NCI-H1417 treated with DMSO at 0.1 percent for 48 hours (cell line): ENCODE results near the gene SH3RF1.
A peak's percentile ranks its signal among the peaks of the same experiment; 100 is the strongest.
"Not testable (repeated sequence)": the region's sequence is repeated elsewhere in the genome, so short reads cannot be mapped to it uniquely, and the experiment has no call there.

Source experiments
- DNase-seq: peaks from one replicate; lab custom pipeline; 2025; lab: John Stamatoyannopoulos, UW

Gene SH3RF1

GRCh38 chr4:169200361-169201030 is 70.3 kb downstream of the SH3RF1 start:
- DNase-seq, result no peak

GRCh38 chr4:169199184-169199583 is 71.6 kb downstream of the SH3RF1 start:
- no peak for DNase-seq

DNA sequence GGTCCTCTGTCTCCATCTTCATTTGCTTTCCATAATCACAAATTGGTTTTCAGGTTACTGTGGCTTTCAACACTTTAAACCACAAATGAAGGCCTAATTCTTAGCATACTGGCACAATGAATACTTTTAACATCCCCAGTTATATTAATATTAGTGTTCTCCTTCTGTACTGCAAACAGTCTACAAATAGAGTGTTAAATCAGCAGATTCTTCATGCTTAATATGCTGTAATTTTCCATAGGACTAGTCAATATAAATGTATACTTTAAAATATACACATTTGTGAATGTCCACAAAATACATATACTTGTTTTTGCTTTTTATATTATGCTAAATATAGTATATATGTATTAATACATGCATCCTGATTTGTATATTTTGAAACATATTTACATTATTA is 72.6 kb downstream of the SH3RF1 start:
- DNase-seq, result no peak

DNA sequence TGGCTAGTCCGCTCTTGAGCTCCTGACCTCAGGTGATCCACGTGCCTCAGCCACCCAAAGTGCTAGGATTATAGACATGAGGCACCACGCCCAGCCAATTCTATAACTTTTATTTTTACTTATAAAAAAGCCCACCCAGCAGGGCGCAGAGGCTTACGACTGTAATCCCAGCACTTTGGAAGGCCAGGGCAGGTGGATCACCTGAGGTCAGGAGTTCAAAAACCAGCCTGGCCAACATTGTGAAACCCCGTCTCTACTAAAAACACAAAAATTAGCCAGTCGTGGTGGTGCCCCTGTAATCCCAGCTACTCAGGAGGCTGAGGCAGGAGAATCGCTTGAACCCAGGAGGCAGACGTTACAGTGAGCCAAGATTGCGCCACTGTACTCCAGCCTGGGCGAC is 73.5 kb downstream of the SH3RF1 start:
- not testable (repeated sequence) for DNase-seq

DNA sequence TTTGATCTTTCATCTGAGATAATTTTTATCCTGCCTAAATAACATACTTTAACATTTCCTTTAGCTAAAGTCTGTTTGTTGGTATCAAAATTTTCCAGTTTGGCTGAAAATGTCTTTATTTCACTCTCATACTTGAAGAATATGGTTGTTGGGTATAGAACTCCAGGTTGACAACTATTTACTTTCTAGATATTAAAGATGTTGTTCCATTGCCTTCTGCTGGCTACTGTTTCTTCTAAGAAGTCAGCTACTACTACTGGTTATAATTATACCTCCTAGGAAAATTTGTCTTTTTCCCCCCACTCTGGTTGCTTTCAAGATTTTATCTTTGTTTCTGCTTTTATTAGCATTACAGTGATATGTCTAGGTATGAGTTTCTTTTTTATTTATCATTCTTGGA is 75.7 kb downstream of the SH3RF1 start:
- no peak for DNase-seq

DNA sequence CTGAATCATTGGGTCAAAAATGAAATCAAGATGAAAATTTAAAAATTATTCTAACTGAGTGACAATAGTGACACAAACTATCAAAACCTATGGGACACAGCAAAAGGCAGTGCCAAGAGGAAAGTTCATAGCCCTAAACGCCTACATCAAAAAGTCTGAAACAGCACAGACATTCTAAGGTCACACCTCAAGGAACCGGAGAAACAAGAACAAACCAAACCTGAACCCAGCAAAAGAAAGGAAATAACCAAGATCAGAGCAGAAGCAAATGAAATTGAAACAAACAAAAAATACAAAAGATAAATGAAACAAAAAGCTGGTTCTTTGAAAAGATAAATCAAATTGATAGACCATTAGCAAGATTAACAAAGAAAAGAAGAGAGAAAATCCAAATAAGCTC is 80.8 kb downstream of the SH3RF1 start:
- DNase-seq, result not testable (repeated sequence)

DNA sequence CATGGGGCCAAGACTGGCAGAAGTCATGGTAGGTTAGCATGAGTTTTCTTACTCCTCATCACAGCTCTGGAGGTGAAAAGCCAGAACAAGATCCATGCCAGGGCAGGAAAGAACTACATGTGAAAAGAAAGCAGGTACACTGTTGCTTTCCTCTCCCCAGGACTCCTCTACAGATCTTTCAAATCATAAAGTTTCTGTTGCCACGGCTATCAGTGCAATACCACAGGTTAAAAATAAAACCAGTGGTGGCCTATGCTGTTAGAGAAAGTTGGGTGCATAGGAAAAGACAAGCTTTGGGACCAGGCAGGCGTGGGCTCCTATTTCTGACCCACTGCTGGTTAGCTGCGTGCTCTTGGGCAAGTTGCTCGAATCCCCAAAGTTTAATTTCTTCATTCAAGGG is 81.4 kb downstream of the SH3RF1 start:
- DNase-seq, result no peak

- no peak for DNase-seq
Measured at GRCh38 chr4:169188204-169188603, 82.6 kb downstream of the SH3RF1 start.

GRCh38 chr4:169185133-169185956 is 85.4 kb downstream of the SH3RF1 start:
- DNase-seq, result no peak

DNA sequence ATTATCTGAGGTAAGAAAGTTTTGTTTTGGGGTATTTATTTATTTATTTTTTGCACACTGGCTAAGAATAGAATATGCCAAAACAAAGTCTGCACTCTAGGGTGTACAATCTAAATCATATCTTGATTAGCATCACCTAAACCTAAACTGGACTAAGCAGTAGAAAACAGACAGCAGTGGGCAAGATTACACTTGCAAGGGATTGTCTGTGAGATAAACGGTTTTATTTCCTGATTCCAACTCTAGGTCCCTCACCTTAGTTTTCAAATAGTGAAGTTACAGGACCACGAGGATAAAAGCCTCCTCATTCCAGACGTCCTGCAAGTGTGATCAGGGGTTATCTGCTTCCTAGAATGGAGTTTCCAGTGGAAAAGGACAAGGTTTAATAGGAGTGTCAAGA is 86.1 kb downstream of the SH3RF1 start:
- DNase-seq, result no peak

DNA sequence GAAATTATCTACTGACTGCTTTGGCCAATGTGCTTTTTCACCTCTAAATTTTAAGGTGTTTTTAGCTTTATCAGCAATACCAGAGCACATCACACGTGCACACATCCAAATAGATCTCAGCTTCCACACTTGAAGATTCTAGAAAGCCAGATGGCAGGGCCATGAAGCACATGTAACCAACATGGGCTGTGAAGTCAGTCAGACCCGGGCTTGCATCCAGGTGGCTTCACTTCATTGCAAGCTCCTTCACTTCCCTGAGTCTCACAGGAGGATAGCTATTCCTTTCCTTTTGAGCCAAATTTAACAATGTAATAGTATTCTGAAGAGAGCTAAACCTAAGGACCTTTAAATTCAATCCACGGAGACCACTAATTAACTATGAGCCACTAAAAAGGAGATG is 86.5 kb downstream of the SH3RF1 start:
- DNase-seq, result no peak

- DNase-seq, result no peak
Measured at GRCh38 chr4:169183581-169183980, 87.2 kb downstream of the SH3RF1 start.

DNA sequence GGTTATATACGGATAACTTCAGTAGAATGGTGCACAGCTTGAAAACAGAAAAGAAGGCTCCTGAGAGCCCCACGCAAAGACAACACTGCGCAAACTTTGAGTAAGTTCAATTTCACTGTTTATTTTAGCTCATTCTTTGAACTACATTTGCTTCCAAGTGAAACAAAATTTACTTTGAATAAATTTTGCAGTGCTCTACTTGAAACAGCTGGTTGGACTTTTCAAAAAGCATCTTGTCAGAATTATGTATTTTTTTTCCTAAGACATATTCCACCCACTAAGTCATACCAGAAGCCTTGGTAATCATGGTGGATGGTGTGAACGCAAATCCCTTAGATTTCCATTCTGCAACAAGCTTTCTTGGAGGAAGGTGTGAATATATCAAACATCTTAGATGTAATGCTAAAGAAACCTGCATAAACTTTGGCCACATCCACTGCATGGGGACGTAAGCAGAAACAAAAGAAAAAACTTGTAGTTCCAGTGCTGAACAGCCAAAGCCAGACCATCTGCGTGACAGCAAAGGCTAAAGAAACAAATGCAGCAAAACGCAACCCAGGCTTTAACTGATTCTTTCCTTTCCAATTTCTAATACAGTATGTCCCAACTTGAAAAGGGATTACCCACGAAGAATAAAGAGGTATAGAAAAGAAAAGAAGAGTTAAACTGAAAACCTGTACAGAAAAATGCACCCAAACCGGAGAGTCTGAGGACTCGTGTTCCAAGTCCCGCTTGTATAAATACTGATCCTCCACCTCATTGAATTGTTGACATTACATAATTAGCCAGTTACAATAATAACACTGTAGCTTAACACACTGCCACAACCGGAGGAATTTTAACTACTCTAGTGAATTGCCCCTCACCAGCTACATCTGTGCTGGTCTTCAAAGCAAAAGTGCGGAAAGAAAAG is 90.9 kb downstream of the SH3RF1 start:
- peak; percentile 36 for DNase-seq

DNA sequence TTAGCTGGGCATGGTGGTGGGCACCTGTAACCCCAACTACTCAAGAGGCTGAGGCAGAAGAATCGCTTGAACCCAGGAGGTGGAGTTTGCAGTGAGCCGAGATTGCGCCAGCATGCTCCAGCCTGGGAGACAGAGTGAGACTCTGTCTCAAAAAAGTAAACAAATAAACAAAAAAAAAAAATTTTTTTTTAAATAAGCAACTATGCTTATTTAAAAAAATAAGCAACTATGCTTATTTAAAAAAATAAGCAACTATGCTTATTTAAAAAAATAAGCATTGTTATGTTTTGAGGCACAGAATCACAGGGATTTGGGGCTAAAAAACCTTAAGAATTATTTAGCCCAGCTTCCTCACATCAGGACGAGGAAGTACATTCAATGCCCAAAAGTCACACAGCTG is 92.7 kb downstream of the SH3RF1 start:
- DNase-seq, result not testable (repeated sequence)

DNA sequence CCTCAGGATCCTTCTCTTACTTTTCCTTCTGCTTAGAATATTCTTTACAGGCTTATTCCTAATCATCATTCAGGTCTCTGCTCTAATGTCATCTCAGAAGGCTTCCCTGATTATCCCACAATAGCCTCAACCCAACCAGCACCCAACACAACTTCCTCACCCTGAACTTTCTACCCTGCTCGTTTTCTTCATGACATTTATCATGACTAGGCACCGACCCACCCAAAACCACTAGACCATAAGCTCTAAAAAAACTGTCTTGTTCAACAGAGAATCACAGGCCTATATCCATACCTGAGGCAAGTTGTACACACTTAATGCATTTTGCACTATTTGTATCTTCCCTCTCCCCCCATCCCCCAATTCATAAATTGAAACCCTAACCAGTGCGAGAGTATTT is 95.3 kb downstream of the SH3RF1 start:
- DNase-seq, result no peak

- DNase-seq, result no peak
Measured at GRCh38 chr4:169175035-169175434, 95.7 kb downstream of the SH3RF1 start.

- DNase-seq, result no peak
Measured at GRCh38 chr4:169174247-169174646, 96.5 kb downstream of the SH3RF1 start.

GRCh38 chr4:169167957-169168858 is 102.5 kb downstream of the SH3RF1 start:
- no peak for DNase-seq

GRCh38 chr4:169164669-169165415 is 105.9 kb downstream of the SH3RF1 start:
- DNase-seq, result no peak

GRCh38 chr4:169163947-169164668 is 106.6 kb downstream of the SH3RF1 start:
- no peak for DNase-seq
